ENCODE data around the gene ZXDC.

ZXDC gene

DNA sequence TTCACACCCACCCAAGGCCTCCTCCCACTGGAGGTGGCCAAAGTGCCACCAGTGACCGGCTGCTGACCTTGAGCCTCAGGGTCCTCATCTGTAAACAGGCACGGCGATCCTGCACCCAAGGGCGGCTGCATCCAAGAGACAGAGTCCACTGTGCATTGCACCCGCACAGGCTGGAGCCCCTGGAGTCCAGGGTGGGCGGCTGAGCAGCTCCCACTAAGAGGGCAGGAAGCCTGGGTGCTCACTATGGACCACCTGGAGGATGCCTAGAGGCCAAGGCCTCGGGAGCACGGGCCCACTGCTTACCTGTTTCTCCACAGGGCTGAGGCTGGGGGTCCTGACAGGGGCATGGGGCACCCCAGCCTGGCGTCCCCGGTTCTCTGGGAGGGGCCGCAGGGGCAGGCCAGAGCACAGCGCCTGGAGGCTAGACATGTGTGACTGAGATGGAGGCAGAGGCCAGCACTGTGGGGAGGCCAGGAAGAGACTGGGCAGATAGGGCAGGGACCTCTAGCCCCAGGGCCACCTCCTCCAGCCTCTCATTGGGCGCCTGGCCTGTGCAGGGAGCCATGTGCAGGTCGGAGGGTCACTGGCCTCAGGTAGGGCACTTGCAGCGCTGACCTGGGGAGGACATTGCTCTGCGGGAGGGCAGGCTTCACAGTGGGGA lies 41.7 kb upstream of the ZXDC start, which contains the start of gene UROC1:
UROC1 (minus strand) TSS at position 483 of the 661 bp plus-strand sequence; CDS start at position 429, 54 bp downstream.
- Histone ChIP-seq H3K27me3 (replicated peaks; ENCODE audit: control insufficient read depth, insufficient read depth, low read length) (peaks cover 35% of the 10 kb centered on the region), H3K36me3 (ENCODE audit: control insufficient read depth, insufficient read depth, low read length, severe bottlenecking) (no peaks in the 10 kb centered on the region), H3K4me3 (ENCODE audit: low read length) (no peak within 1 kb of the TSS), H3K9me3 (ENCODE audit: control insufficient read depth, low read length) (no peaks in the 10 kb centered on the region), H3K9ac (ENCODE audit: low read length) (no peak within 1 kb of the TSS), H3K4me1 (ENCODE audit: control insufficient read depth, insufficient read depth, low read length) (no peaks in the 10 kb centered on the region)
- DNase-seq (ENCODE audit: low read depth) = no peak

- H3K27me3 ChIP-seq (replicated peaks; ENCODE audit: control insufficient read depth, insufficient read depth, low read length) = peaks cover 35% of the 10 kb centered on the region
- H3K4me1 ChIP-seq (ENCODE audit: control insufficient read depth, insufficient read depth, low read length) = no peaks in the 10 kb centered on the region
- no peak overlapping the region for H3K4me3 ChIP-seq (ENCODE audit: low read length)
- no peak overlapping the region for H3K9ac ChIP-seq (ENCODE audit: low read length)
- DNase-seq (ENCODE audit: low read depth) = no peak
- no peaks in the 10 kb centered on the region for H3K9me3 ChIP-seq (ENCODE audit: control insufficient read depth, low read length)
- no peaks in the 10 kb centered on the region for H3K36me3 ChIP-seq (ENCODE audit: control insufficient read depth, insufficient read depth, low read length, severe bottlenecking)
Observed at GRCh38 chr3:126516936-126517290, 41.2 kb upstream of the ZXDC start.

DNA sequence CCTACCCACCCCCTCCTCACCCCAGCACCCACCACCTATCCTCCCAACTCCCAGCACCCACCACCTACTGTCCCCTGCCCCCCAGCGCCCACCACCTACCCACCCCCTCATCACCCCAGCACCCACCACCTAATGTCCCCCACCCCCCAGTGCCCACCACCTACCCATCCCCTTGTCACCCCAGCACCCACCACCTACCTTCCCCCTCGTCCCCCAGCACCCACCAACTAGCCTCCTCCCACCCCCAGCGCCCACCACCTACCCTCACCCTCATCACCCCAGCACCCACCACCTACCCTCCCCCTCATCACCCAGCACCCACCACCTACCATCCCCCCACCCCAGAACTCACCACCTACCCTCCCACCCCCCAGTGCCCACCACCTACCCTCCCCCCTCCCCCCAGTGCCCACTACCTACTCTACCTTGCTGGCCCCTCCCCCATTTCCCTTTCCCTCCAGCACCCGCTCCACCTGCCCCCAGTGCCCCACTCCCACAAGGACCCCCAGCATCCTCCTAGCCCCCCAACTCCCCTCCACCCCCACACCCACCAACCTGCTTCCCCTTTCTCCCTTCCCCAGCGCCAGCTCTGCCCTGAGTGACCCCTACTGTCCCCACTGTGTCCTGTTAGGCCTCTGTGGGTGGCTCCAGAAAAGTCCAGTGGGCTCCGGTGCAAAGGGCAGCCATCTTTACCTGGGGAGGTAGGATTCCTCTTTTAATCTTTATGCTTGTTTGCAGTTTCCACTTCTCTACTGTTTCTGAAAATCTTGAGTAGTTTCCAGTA lies 40.7 kb upstream of the ZXDC start:
- Histone ChIP-seq H3K9ac (ENCODE audit: low read length) (no peak overlapping the region), H3K4me3 (ENCODE audit: low read length) (no peak overlapping the region), H3K4me1 (ENCODE audit: control insufficient read depth, insufficient read depth, low read length) (no peaks in the 10 kb centered on the region), H3K36me3 (ENCODE audit: control insufficient read depth, insufficient read depth, low read length, severe bottlenecking) (no peaks in the 10 kb centered on the region), H3K9me3 (ENCODE audit: control insufficient read depth, low read length) (no peaks in the 10 kb centered on the region), H3K27me3 (replicated peaks; ENCODE audit: control insufficient read depth, insufficient read depth, low read length) (peaks cover 35% of the 10 kb centered on the region)
- DNase-seq (ENCODE audit: low read depth) = no peak

GRCh38 chr3:126515066-126515706 lies 39.5 kb upstream of the ZXDC start:
- Histone ChIP-seq H3K4me3 (ENCODE audit: low read length) (no peak overlapping the region), H3K9ac (ENCODE audit: low read length) (no peak overlapping the region), H3K27me3 (replicated peaks; ENCODE audit: control insufficient read depth, insufficient read depth, low read length) (peaks cover 44% of the 10 kb centered on the region), H3K4me1 (ENCODE audit: control insufficient read depth, insufficient read depth, low read length) (no peaks in the 10 kb centered on the region), H3K36me3 (ENCODE audit: control insufficient read depth, insufficient read depth, low read length, severe bottlenecking) (no peaks in the 10 kb centered on the region), H3K9me3 (ENCODE audit: control insufficient read depth, low read length) (no peaks in the 10 kb centered on the region)
- DNase-seq (ENCODE audit: low read depth) = no peak

DNA sequence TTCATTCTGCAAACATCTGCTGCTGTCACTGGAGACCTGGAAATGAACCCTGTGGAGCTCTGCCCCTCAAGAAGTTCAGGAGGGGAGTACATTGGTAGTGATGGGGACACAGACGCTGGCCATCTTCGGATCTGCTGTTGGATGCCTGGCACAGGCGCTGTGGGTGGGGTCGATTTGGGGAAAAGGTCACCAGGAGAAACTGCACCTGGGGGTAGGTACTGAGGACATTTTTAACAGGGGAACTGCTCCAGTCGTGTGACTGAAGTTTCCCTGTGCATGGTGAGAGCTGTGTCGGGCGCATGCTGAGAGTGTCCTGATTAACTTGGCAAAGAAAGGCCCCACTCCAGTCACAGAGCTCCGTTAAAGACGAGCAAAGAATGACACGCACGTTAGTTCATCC lies 38.5 kb upstream of the ZXDC start:
- H3K4me3 ChIP-seq (ENCODE audit: low read length) = no peak overlapping the region
- DNase-seq (ENCODE audit: low read depth) = no peak
- H3K4me1 ChIP-seq (ENCODE audit: control insufficient read depth, insufficient read depth, low read length) = no peaks in the 10 kb centered on the region
- H3K9me3 ChIP-seq (ENCODE audit: control insufficient read depth, low read length) = no peaks in the 10 kb centered on the region
- H3K9ac ChIP-seq (ENCODE audit: low read length) = no peak overlapping the region
- peaks cover 37% of the 10 kb centered on the region for H3K27me3 ChIP-seq (replicated peaks; ENCODE audit: control insufficient read depth, insufficient read depth, low read length)
- H3K36me3 ChIP-seq (ENCODE audit: control insufficient read depth, insufficient read depth, low read length, severe bottlenecking) = no peaks in the 10 kb centered on the region

DNA sequence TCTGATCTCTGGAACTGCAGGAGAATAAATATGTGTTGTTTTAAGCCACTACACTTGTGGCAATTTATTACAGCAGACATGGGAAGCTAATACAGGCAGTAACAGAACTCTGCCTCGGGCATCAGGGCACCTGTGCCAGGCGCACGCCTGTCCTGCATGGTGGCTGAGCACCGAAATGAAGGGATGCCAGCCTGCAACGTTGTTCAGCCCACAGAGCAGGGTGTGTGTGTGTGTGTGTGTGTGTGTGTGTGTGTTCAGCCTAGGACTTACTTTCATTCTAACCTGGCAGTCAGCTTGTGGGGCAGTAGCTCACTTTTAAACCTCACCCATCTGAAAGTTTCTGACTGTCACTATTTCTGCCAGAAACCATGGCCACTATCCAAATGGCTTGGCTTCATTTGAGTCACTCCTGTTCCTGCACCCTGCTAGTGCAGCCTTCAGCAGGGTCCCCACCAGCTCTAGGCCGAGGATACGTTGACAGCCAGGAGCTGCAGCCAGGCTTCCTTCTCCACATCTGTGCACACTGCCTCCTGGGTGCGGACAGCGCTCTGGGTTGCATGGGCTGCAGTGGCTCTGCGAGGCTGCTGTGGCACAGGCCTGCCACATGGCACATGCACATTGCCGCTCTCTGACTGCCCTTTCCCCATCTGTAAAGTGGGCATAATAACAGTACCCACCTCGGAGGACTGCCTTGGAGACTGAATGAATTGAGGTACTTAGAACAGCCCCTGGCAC lies 37.4 kb upstream of the ZXDC start:
- Histone ChIP-seq H3K4me3 (ENCODE audit: low read length) (no peak overlapping the region), H3K9ac (ENCODE audit: low read length) (no peak overlapping the region), H3K27me3 (replicated peaks; ENCODE audit: control insufficient read depth, insufficient read depth, low read length) (peaks cover 29% of the 10 kb centered on the region), H3K36me3 (ENCODE audit: control insufficient read depth, insufficient read depth, low read length, severe bottlenecking) (no peaks in the 10 kb centered on the region), H3K9me3 (ENCODE audit: control insufficient read depth, low read length) (no peaks in the 10 kb centered on the region), H3K4me1 (ENCODE audit: control insufficient read depth, insufficient read depth, low read length) (no peaks in the 10 kb centered on the region)
- DNase-seq (ENCODE audit: low read depth) = no peak

DNA sequence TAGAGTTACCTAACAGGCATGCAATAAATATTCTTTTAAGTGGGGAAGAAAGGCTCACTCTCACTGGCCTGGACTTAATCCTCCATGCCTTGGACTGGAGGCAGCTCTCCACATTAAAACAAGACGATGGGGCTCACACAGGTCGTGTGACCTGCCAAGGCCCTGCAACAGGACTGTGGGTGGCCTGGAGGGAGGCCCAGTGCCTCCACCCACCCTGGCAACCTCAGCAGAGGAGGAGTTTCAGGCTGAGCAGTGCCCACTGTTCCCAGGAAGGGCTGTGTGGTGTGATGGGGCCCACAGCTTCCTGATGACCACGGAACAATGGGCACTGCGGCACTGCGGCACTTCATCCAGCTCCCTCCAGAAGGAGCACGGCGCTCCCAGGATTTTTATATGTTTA lies 36.3 kb upstream of the ZXDC start:
- Histone ChIP-seq H3K9me3 (ENCODE audit: control insufficient read depth, low read length) (no peaks in the 10 kb centered on the region), H3K4me3 (ENCODE audit: low read length) (no peak overlapping the region), H3K4me1 (ENCODE audit: control insufficient read depth, insufficient read depth, low read length) (no peaks in the 10 kb centered on the region), H3K27me3 (replicated peaks; ENCODE audit: control insufficient read depth, insufficient read depth, low read length) (peaks cover 25% of the 10 kb centered on the region), H3K36me3 (ENCODE audit: control insufficient read depth, insufficient read depth, low read length, severe bottlenecking) (no peaks in the 10 kb centered on the region), H3K9ac (ENCODE audit: low read length) (no peak overlapping the region)
- no peak for DNase-seq (ENCODE audit: low read depth)

DNA sequence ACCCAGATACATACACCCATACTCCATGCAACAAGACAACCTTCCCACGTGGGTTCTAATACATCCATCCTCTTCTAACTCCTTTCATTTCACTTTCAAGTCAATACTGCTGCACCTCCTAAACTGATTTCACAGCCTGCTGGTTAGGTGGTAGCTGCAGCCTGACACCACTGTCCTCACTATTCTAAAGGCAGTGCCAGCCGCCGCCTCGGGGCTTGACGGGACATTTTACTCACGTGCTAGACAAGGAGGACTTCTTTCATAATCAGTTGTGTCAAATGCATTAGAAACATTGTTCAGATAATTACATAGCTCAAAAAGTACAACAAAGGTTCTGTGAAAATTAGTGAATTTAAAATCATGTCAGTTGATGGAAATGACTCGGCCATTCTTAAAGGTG lies 35.6 kb upstream of the ZXDC start:
- Histone ChIP-seq H3K27me3 (replicated peaks; ENCODE audit: control insufficient read depth, insufficient read depth, low read length) (peaks cover 25% of the 10 kb centered on the region), H3K4me1 (ENCODE audit: control insufficient read depth, insufficient read depth, low read length) (no peaks in the 10 kb centered on the region), H3K36me3 (ENCODE audit: control insufficient read depth, insufficient read depth, low read length, severe bottlenecking) (no peaks in the 10 kb centered on the region), H3K4me3 (ENCODE audit: low read length) (no peak overlapping the region), H3K9me3 (ENCODE audit: control insufficient read depth, low read length) (no peaks in the 10 kb centered on the region), H3K9ac (ENCODE audit: low read length) (no peak overlapping the region)
- DNase-seq (ENCODE audit: low read depth) = no peak

GRCh38 chr3:126510308-126510910 lies 34.7 kb upstream of the ZXDC start:
- Histone ChIP-seq H3K27me3 (replicated peaks; ENCODE audit: control insufficient read depth, insufficient read depth, low read length) (peaks cover 25% of the 10 kb centered on the region), H3K36me3 (ENCODE audit: control insufficient read depth, insufficient read depth, low read length, severe bottlenecking) (no peaks in the 10 kb centered on the region), H3K9ac (ENCODE audit: low read length) (no peak overlapping the region), H3K4me1 (ENCODE audit: control insufficient read depth, insufficient read depth, low read length) (no peaks in the 10 kb centered on the region), H3K9me3 (ENCODE audit: control insufficient read depth, low read length) (no peaks in the 10 kb centered on the region), H3K4me3 (ENCODE audit: low read length) (no peak overlapping the region)
- DNase-seq (ENCODE audit: low read depth) = no peak

DNA sequence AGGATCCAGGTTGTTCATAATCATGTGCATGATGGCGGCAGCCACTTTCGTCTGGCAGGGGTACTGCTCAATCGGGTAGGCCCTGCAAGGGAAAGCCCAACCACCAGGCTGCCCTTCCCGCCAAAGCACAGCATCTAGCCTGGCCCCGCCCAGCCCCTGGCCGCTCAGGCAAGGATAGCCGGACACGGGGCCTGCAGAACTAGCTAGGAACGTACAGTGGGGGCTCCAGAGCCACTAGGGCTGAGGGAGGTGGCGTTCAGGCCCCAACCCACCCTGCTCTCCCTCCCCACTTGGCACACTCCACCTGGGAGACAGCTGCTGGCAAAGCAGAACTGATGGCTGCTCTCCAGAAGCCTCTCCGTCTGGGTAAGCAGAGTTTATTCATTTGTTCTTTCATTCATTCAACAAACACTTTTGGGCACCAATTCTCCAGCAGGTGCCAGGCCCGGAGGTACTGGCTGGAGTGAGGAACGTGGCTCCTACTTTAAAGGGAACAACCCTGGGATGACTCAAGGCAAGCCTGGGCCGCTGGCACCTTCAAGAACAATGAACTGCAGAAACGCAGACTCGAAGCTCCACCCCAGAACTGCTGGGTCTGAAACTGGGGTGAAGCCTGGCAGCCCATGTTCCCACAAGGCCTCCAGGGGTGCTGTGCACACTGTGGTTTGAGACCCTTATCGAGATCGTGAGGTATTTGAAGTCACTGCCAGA lies 34.1 kb upstream of the ZXDC start:
- Histone ChIP-seq H3K36me3 (ENCODE audit: control insufficient read depth, insufficient read depth, low read length, severe bottlenecking) (no peaks in the 10 kb centered on the region), H3K4me3 (ENCODE audit: low read length) (no peak overlapping the region), H3K9ac (ENCODE audit: low read length) (no peak overlapping the region), H3K9me3 (ENCODE audit: control insufficient read depth, low read length) (no peaks in the 10 kb centered on the region), H3K27me3 (replicated peaks; ENCODE audit: control insufficient read depth, insufficient read depth, low read length) (peaks cover 27% of the 10 kb centered on the region), H3K4me1 (ENCODE audit: control insufficient read depth, insufficient read depth, low read length) (no peaks in the 10 kb centered on the region)
- no peak for DNase-seq (ENCODE audit: low read depth)

Data from adipocyte (in vitro differentiated cells).